ENCODE results near the gene WSCD2.

WSCD2 gene

DNA sequence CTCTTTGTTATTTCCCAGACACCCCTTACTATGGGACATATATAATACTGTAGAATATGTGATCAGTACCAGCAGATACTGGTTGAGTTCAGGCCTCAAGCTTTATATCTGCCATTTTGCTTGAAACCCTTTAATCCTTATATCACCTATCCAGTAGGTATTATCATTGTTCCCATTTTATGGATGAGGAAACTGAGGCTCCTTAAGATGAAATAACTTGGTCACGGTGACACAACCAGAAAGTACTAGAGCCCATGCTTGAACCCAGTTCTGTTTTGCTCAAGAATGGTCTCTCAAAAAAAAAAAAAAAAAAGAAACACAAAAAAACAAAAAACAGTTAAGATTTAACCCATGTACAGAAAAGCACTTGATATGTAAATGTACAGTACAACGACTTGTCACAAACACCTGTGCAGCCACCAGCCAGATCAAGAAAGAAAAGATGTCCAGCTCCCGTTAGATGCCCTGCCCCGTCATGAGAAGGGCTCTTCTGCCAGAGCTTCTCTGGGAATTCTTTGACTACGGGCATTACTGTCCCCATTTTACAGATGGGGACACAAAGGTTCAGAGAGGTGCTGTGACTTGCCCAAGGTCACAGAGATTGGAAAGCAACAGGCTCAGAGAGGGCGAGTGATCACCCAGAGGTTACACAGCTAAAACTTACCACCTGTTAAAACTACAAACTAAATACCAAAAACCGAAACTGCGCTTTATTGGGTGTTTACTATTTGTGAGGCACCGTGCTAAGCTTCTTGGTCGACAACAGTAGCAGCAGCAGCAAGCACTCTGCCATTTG is 669 bp upstream of the WSCD2 start:
- no peak for DNase-seq

DNA sequence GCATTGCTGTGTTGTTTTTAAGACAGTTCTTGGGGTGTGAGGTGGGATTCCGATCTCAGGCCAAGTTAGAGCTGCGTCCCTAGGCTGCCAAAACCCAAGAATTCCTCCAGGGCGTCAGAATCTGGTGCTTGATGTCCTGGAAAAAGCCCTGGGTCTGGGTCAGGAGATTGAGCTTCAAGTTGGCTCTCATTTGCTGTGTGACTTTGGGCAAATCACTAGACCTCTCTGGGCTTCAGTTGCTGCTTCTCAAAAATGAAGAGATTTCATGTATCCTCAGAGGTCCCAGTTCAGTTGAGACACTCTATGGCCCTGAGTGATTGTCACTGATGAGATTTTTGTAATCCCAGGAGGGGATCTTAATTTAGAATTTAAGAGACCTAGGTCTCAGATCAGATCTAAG is 1.9 kb downstream of the WSCD2 start:
- no peak for DNase-seq

DNA sequence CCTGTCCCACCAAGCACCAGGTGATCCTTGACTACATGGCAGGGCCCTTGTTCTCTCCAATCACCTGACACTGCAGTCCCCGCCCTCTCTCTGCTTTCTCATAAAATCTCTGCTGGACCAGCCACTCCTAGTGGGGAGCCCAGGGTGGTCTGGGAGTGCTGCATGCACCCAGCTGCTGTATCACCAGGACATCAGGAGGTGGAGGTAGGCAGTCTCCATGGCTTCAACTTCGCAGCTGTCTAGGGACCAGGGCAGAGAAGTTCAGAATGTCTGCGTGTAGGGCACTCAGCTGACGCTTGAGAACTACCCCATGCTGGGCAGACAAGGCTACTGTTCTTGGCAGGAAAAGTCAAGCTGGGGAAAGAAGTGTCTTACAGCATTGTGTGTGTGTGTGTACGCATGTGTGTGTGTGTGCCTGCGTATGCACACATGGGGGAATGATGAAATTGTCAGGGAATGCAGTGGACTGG is 2.6 kb downstream of the WSCD2 start:
- no peak for DNase-seq

DNA sequence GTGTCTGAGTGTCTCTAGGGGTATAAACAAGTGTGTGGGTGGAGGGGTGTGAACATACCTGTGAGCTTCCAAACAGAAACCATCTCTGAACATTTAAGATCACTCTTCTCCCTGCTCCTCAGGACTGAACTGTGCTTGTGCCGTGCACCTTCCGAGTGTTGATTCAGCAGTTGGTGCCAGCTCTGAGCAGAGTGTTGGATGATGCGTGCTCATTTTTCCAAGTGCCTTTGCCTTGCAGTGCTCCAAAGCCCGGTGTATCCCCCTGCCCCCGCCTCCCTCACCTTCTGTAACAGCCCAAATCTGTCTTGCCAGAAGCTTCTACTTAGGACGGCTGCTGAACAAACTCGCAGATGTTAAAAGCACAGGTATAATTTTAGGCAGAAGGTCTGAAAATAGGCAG is 4.4 kb downstream of the WSCD2 start:
- no peak for DNase-seq

DNA sequence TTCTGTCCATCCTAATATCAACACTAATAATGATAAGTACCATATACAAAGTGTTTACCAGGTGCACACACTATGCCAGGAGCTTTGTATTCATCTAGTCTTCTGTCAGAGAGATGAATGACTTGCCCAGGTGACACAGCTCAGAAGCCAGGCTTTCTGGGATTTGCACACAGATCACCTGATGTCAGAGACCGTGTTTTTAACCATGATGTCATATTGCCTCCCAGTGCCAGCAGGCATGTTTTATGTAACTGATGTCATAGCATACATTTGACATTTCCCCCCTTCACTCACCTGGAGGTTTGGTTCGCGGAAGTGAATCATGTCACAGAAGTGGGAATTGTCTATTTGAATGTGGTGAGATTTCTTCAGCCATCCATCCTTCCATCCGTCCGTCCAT is 5.7 kb downstream of the WSCD2 start:
- DNase-seq = no peak

DNA sequence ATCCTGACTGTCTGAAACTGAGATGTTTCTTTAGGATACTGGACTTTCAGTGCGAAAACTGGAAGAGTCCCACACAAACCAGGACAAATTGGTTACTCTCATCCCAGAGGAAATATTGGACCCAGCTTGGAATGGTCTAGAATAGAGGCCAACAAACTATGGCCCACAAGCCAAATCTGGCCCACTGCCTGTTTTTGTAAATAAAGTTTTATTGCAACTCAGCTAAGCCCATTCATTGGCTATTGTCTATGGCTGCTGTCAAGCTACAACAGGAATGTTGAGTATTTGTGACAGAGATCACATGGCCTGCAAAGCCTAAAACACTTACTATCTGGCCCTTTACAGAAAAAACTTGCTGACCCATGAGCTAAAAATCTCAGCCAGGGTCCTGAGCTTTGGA is 6.5 kb downstream of the WSCD2 start:
- no peak for DNase-seq

DNA sequence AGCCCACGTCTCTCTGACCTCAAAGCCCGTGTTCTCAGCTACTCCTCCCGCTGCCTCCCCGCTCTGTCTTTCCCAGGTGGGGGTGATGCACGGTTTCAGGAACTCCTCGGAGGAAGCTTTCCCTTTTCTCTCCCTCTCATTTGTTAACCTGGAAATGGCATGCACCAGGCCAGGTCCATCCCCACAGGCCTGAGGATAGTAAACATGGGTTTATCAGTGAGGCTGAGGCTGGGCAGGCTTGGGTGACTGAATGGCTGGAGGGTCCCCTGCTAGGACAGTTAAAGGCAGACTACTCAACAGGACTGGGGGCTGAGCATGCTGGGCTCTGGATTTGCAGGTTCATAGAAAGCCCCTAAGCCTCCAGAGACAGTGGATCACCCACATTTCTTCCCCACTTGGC is 7.6 kb downstream of the WSCD2 start:
- no peak for DNase-seq

DNA sequence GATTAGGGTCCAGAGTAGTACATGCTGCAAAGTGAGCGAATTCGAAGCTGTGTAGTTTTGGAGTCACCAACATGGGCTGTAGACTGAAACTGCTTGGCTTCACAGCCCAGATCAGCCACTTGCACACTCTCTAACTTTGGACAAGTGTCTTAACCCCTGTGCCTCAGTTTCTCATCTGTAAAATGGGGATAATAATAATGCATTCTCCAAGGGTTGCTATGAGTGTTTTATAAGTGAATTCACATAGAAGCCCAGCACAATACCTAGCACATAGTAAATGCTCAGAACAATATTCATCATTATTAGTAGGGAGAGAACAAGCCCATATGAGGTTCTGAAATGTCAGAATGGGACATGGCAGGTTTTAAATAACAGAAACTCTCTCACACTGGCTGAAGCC is 10.4 kb downstream of the WSCD2 start:
- DNase-seq = no peak

DNA sequence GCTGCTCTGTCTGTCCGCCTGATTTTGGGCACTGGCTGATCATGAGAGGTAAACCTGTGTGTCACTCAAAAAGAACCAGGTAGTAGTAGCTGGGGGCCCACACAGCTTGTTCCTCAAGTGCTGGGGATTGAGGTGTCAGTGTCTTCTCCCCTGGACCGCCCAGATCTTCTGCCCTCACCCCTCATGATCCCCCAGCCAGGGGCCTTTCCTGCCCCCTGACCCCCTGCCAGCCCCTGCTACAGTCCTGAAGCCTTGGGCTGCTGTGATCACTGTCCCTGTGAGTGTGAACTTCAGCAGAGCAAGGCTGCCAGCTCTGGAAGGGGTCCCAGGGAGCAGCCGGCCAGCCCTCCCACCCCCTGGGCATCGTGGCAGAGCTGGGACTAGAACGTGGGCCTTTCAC is 11.4 kb downstream of the WSCD2 start:
- DNase-seq = no peak

DNA sequence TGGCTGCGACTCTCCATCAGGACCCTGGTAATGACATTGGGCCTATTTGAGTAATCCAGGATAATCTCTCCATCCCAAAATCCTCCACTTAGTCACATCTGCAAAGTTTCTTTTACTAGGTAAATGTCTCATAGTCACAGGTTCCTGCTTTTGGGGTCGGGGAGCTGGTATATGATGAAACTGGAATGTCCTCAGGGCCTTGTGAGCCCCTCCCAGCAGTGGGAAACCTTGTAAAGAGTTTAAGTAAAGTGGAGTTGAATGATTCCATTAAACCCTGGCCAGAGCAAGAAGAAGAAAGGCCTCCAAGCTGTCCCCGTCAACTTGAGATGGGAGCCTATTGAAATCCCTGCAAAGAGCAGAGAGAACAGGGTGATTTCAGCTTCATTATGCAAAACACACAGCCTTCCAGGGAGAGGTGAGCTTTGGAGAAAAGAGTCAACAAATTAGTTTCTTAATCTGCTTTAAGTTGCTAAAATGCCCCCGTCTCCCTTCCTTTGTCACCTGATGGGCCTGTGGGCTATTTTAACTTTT is 12.6 kb downstream of the WSCD2 start:
- no peak for DNase-seq

DNA sequence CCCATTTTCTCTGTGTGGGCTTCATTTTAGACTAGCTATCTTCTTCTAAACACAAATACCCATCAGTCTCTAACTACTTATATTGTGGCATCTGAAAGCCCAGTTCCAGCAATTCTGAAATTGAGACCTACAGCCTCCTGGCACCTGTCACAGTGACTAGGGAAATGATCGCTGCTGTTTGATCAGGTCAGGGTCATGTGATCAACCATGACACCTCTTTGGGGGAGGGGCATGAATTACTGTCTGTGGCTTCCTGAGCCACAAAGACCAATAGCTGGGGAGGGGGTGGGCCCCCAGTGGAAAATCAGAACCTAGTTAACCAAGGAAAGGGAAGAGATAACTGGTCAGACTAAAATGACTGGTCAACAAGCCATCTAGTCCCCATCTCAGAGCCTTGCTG is 14.1 kb downstream of the WSCD2 start:
- DNase-seq = no peak

DNA sequence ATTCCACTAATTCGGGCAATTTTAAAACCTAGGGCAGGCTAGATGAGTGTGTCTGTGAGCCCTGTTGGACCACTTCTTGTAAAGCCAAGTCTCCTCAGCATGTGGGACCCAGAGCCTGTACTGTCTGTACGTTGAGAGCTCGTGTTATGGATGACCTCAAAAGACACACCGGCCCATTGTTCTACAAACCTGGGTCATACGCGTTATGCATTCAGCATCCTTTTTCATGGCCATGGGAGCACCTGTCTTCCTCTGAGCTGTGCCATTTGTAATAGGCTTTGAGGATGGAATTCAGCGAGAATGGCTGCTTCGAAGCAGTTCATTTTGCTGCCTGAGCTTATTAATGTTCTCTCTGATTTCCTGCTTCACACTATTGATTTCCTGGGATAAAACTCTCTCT is 15.0 kb downstream of the WSCD2 start:
- DNase-seq = no peak

DNA sequence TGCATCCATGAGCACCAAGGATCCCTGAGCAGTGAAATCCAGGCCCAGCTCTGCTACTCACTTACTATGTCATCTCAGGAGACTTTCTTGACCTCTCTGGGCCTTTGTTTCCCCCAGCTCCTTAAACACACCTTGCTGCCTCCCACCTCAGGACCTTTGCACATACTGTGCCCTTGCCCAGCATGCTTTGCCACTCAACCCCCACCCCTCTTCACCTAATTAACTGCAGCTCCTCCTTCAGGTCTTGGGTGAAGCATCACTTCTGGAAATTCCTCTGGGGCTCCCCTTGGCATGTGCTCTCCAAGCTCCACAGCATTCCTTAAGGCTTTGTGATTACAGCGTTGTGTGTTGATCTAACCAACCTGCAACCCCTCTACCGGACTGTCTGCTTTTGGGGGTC is 15.9 kb downstream of the WSCD2 start:
- no peak for DNase-seq

DNA sequence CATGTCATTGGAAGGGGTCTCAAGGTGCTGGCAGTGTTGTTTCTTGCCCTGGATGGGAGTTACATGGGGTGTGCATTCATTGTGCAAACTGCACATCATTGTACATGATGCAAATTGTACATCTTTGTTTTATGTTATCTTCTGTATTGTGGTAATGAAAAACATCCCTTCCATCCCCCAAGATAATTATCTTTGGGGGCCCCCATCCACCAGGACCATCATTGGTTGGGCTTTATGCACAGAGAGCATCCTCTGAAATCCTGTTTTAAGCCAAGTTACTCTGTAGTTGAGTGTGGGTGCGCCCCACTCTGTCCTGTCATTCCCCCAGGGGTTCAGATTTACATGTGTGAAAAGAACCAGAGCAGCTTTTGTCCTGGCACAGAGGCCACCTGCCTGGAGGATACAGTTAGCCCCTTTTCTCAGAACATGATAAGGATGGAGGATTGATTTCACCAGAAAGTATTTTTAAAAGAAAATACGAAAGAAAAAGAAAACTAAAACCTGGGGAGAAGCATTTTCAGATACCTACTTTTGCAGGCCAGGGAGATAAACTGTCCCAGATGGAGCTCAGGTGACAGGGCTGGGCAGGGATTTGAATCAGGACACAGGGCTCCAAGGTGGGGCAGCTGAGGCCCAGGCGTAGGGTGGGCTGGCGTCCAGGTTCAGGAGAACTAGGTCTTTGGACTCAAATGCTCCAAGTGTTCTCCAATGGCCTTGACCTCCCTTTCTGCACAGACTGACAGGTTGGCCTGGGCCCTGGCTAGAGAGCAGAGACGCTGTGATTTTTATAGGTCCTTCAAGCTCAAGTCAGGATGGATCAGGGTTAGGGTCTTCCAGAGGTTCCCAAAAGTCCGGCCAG is 17.2 kb downstream of the WSCD2 start:
- no peak for DNase-seq

DNA sequence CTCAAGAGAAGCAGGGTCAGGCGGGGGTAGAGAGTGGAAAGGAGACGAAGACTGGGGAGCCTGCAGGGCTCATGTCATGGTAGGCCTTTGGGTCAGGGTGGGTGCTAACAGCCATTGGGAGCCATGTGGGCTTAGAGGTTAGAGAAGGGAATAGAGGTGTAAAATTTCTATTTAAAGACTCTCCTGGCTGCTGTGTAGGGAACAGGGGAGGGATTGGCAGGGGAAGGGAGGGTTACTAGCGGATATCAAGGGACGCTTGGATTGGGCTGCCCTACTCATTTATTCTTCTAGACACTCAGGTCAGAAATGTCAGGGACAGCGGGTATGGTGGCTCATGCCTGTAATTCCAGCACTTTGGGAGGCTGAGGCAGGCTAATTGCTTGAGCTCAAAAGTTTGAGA is 18.2 kb downstream of the WSCD2 start:
- DNase-seq = no peak

DNA sequence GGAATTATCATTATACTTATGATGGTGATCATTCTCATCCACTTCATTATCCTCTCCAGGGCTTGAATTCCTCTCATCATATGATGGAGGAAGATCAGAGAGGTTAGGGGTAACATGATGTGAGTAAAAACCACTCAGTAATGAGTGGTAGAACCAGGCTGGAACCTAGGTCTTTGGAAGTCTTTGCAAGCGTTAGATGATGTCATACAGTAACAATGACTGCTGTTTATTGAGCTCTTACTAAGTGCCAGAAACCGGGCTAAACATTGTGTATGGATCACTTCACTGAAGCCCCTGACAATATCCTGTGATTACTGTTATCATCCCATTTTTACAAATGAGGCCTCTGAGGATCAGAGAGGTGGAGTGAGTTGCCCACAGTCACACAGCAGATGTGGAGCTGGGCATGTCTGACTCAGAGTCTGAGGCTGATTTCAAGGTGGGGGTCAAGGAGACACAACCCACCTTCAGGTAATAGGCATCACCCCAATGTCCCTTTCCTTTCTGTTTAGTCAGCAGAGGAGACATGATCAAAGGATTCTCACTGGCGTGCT is 19.5 kb downstream of the WSCD2 start:
- no peak for DNase-seq

DNA sequence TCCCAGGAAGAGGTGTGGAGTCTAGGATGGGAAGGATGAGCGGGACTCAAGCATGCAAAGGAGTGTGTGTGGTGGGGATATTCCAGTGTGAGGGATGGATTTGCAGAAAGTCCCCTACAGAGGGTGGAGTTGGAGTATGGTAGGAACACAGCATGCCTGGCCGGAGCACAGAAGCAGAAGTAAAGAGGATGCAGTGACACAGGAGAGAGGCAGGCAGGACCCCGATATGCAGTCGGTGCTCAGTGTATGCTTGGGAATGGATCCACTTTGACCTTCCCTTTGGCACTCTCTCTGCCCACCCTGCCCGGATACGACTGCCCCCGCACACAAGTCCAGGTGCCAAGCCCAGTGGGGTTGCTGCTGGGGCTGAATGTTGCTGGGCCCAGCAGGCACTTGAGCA is 21.3 kb downstream of the WSCD2 start:
- DNase-seq = no peak

DNA sequence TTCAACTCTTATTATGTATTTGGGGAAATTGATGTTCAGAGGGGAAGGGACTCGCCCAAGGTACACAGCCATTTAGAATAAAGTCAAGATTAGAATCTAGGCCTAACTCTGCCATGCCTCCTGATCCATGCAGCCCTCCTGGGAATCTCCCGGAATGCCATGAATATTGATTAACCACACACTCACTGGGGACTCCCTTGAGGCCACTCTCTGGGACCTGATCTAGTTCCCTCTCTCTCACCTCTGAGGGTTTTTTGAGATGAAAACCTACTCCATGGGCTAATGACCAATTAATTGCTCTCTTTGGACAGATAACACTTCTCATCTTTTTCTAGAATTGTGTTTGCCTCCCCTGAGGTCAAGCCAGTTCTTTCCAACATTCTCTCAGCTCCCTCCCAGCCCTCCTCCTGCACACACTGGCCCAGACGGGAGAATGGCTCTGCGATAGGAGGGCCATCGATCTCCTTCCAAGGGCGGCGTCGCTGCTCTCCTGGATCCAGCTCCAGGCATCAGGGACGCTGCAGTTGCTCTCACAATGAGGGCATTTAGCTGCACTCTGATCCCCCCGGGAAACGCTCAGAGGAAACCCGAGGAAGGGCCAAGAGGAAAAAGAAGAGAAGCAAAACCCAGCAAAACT is 22.6 kb downstream of the WSCD2 start:
- DNase-seq = no peak

DNA sequence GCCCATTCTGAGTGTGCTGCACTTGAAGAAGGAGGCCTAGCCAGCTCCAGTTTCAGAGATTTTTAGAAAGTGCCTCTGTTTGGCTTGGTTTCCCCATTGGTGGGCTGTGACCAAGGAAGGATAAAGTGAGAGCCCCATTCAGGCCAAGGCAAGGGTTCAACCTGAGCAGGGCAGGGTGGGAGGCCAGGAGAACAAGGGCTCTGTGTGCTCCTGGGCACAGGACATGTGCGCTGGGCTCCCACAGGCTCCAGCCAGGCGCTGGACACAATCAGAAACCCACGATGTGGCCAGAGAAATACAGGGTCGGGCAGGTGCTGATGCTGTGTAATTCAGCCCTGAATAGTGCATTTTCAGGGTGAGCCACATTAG is 23.1 kb downstream of the WSCD2 start:
- no peak for DNase-seq

DNA sequence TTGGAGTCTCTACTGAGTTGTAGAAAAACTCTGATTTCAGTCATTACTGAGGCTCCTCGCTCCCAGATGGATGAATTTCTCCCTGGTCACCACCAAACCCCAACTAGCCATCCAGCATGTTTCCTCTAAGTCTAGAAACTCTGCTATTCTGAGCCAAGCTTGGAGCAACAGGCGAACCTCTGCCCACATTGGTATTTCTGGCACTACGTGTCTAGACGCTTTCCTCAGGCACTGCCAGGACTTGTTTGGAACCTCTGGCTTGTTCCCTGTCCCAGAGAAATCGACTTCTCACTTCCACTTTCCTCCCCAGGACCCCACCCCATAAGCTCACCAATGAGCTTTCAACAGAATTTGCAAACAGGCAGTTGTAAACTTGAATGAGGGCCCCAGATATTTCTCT is 27.6 kb downstream of the WSCD2 start:
- DNase-seq = no peak

DNA sequence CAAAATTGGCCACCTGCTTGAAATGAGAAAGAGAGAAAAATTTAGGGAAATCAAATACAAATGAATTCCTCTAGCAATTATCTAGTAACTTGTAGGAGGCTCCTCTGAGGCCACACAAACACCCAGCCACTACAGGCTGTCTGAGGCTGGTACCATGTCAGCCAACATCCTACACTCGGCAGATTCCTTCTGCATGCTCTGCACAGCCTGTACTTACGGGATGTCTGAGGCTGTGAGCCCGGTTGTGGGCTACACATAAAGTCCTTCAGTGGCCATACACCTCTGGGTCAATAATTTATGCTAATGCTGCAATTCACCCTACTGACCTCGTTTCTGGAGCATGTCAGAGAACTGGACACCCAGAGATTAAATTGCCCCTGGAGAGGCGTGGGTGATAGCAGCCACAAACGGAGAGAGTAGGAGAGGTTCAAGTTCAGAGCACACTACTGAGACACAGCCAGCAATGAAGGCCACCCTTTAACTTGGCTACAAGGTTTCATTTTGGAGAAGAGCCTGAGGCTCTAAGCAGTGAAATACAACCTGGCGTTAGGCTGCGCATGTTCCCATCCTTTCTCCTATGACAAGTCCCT is 28.9 kb downstream of the WSCD2 start:
- no peak for DNase-seq

DNA sequence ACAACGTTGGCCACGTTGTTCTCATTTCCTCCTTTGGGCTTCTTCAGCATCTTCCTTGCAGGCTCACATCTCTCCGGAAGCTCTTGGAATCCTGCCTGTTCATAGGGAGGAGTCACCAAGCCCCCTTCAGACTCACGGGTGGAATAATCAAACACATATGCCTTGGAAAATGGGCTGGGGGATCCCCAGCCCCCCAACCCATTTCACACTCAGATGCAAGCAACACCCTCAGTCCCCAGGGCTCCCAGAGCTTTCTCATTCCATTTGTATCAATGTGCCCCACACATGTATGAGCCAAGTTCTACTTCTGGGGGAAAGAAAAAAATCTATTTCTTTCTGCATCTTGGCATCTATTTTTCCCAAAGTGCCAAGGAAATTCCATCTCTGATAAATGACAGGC is 33.1 kb downstream of the WSCD2 start:
- DNase-seq = no peak

DNA sequence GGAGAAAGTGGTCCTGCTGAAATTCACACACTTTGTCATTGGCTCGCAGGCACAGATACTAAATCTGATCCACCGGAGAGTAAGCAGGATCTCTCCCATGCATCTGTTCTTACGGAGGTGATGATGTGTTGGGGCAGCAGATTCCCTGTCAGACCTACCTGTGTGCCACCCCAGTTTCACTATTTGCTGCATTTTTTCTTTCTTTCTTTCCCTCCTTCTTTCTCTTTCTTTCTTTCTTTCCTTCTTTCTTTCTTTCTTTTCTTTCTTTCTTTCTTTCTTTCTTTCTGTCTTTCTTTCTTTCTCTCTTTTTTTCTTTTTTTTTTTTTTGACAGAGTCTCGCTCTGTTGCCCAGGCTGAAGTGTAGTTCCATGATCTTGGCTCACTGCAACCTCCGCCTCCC is 37.4 kb downstream of the WSCD2 start:
- no peak for DNase-seq

Measured in fibroblast of skin of back (primary cell).